Measurements from ENCODE around the gene RPE65. TPM values are rescaled to one million over a fixed set of nuclear protein-coding genes. Genes with fewer than 3 reads are reported as not detected.
A peak's percentile ranks its signal among the peaks of the same experiment; 100 is the strongest.

The RPE65 gene
- total RNA-seq, 1 experiment from 2014 or later, result not detected

DNA sequence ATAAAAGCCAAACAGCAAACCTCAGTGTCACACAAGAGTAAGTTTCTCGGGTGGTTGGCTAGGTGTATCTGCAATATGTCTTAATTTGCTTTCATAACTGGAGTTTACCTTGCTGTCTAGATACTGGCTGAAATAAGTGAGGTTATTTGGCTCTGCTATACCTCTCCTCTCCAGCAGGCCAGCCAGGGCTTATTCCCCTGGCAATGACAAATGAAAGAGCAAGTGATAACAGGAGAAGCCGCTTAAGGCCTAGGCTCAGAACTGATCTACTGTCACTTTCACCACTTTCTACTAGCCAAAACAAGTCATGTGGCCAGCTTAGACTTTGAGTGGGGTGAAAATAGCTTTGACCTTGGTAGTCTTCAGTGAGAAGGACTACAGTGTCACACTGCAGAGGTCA lies 4.8 kb upstream of the RPE65 start:
- Mint-ChIP-seq H3K27me3 (ENCODE audit: low read depth) (no peaks in the 10 kb centered on the region), H3K4me1 (peaks cover 2% of the 10 kb centered on the region; the same call in 1 of the 2 replicates), H3K9me3 (no peaks in the 10 kb centered on the region), H3K36me3 (no peaks in the 10 kb centered on the region), H3K27ac (no peak overlapping the region), H3K4me3 (no peak overlapping the region)
- CTCF ChIA-PET, result no interaction called here
- POLR2A ChIA-PET, result no interaction called here
- TF ChIP-seq, protein P1, sequence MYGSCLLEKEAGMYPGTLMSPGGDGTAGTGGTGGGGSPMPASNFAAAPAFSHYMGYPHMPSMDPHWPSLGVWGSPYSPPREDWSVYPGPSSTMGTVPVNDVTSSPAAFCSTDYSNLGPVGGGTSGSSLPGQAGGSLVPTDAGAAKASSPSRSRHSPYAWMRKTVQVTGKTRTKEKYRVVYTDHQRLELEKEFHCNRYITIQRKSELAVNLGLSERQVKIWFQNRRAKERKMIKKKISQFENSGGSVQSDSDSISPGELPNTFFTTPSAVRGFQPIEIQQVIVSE (CRISPR knock-in tag; IDR thresholded peaks at IDR 0.05; ENCODE audit: borderline replicate concordance), result no peak
- TF ChIP-seq ZNF671 (CRISPR knock-in tag; IDR thresholded peaks at IDR 0.05) (no peak), TEAD4 (CRISPR knock-in tag; IDR thresholded peaks at IDR 0.05) (no peak), FOXK1 (CRISPR knock-in tag; IDR thresholded peaks at IDR 0.05) (no peak), FOXJ3 (CRISPR knock-in tag; IDR thresholded peaks at IDR 0.05; ENCODE audit: borderline replicate concordance) (no peak), TP53 (CRISPR knock-in tag; IDR thresholded peaks at IDR 0.05) (no peak), ZBTB21 (CRISPR knock-in tag; IDR thresholded peaks at IDR 0.05; ENCODE audit: borderline replicate concordance) (no peak), CREB1 (CRISPR knock-in tag; IDR thresholded peaks at IDR 0.05) (no peak)
- TF ChIP-seq, protein P2, sequence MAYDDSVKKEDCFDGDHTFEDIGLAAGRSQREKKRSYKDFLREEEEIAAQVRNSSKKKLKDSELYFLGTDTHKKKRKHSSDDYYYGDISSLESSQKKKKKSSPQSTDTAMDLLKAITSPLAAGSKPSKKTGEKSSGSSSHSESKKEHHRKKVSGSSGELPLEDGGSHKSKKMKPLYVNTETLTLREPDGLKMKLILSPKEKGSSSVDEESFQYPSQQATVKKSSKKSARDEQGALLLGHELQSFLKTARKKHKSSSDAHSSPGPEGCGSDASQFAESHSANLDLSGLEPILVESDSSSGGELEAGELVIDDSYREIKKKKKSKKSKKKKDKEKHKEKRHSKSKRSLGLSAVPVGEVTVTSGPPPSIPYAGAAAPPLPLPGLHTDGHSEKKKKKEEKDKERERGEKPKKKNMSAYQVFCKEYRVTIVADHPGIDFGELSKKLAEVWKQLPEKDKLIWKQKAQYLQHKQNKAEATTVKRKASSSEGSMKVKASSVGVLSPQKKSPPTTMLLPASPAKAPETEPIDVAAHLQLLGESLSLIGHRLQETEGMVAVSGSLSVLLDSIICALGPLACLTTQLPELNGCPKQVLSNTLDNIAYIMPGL (CRISPR knock-in tag; IDR thresholded peaks at IDR 0.05), result no peak
- TF ChIP-seq, protein P3, sequence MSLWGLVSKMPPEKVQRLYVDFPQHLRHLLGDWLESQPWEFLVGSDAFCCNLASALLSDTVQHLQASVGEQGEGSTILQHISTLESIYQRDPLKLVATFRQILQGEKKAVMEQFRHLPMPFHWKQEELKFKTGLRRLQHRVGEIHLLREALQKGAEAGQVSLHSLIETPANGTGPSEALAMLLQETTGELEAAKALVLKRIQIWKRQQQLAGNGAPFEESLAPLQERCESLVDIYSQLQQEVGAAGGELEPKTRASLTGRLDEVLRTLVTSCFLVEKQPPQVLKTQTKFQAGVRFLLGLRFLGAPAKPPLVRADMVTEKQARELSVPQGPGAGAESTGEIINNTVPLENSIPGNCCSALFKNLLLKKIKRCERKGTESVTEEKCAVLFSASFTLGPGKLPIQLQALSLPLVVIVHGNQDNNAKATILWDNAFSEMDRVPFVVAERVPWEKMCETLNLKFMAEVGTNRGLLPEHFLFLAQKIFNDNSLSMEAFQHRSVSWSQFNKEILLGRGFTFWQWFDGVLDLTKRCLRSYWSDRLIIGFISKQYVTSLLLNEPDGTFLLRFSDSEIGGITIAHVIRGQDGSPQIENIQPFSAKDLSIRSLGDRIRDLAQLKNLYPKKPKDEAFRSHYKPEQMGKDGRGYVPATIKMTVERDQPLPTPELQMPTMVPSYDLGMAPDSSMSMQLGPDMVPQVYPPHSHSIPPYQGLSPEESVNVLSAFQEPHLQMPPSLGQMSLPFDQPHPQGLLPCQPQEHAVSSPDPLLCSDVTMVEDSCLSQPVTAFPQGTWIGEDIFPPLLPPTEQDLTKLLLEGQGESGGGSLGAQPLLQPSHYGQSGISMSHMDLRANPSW (CRISPR knock-in tag; conservative IDR thresholded peaks at IDR 0.05; ENCODE audit: low read depth), result no peak
- peak; percentile 93 for ATAC-seq
- DNase-seq (ENCODE audit: low spot score), result no peak

DNA sequence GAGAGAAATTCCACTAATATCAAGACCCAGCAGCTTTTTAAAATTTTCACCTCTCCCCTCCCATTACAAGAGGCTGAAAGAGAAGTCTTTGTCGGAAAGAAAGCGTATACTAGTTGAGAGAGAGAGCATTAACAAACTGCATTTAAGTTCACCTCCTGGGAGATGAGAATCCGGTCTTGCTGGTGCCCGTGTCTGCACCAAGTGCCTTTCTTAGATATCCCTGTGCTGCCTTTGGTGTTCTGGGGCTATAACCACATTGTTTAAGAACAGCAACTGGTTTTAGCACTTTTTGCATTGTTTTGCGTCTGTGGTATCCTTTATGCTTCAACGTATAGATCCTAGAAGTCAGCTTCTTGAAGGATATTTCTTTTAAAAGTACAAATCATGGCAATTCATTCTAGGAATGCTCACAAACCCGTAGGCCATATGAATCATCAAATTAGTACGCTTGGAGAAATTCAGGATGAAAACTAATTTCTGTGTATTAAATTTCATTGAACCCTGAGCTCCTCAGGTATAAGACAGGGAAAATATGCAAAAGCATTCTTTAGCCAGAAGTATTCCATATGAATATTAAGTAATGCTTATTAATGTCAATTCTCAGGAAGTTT lies 3.4 kb upstream of the RPE65 start:
- DNase-seq (ENCODE audit: low spot score), result no peak
- no peak for ATAC-seq
- POLR2A ChIA-PET, result no interaction called here
- Mint-ChIP-seq H3K27ac (no peak overlapping the region), H3K9me3 (no peaks in the 10 kb centered on the region), H3K27me3 (ENCODE audit: low read depth) (no peaks in the 10 kb centered on the region), H3K36me3 (no peaks in the 10 kb centered on the region), H3K4me1 (peaks cover 9% of the 10 kb centered on the region), H3K4me3 (no peak overlapping the region)
- CTCF ChIA-PET, result interaction anchor here (1.0 to 1.3 kb wide), 2 partner anchors 10 to 17 kb away, joined by 3 read pairs; no protein-coding TSS in a partner anchor
- TF ChIP-seq, protein P4, sequence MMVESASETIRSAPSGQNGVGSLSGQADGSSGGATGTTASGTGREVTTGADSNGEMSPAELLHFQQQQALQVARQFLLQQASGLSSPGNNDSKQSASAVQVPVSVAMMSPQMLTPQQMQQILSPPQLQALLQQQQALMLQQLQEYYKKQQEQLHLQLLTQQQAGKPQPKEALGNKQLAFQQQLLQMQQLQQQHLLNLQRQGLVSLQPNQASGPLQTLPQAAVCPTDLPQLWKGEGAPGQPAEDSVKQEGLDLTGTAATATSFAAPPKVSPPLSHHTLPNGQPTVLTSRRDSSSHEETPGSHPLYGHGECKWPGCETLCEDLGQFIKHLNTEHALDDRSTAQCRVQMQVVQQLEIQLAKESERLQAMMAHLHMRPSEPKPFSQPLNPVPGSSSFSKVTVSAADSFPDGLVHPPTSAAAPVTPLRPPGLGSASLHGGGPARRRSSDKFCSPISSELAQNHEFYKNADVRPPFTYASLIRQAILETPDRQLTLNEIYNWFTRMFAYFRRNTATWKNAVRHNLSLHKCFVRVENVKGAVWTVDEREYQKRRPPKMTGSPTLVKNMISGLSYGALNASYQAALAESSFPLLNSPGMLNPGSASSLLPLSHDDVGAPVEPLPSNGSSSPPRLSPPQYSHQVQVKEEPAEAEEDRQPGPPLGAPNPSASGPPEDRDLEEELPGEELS (CRISPR knock-in tag; IDR thresholded peaks at IDR 0.05), result no peak
- TF ChIP-seq, protein P5, sequence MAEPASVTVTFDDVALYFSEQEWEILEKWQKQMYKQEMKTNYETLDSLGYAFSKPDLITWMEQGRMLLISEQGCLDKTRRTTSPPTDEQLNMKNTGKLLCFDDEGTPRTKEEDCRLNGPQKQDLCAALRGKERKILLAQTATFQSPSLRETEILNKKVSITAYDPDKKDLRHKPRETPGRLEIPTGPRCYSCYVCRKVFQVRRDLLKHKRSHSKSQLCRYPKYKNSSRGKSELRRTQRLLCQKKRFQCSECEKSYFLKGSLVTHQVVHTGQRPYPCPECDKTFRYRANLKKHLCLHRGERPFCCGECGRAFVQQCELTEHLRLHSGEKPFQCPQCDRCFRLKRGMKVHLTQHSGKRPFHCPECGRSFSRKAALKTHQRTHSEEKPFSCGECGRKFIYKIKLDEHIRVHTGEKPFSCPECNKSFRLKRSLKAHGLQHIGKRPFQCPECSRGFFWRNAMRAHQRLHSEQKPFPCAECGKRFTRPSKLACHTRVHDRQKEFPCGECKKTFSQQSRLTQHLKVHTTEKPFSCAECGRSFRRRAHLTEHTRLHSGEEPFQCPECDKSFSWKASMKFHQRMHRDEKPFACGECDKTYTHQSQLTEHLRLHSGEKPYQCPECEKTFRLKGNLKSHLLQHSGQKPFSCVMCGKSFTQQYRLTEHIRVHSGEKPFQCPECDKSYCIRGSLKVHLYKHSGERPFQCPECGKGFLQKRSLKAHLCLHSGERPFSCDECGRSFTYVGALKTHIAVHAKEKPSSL (CRISPR knock-in tag; conservative IDR thresholded peaks at IDR 0.05), result no peak
- TF ChIP-seq ZNF671 (CRISPR knock-in tag; IDR thresholded peaks at IDR 0.05), result no peak
- TF ChIP-seq, protein P6, sequence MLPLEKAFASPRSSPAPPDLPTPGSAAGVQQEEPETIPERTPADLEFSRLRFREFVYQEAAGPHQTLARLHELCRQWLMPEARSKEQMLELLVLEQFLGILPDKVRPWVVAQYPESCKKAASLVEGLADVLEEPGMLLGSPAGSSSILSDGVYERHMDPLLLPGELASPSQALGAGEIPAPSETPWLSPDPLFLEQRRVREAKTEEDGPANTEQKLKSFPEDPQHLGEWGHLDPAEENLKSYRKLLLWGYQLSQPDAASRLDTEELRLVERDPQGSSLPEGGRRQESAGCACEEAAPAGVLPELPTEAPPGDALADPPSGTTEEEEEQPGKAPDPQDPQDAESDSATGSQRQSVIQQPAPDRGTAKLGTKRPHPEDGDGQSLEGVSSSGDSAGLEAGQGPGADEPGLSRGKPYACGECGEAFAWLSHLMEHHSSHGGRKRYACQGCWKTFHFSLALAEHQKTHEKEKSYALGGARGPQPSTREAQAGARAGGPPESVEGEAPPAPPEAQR (CRISPR knock-in tag; IDR thresholded peaks at IDR 0.05), result no peak
- TF ChIP-seq, protein P7, sequence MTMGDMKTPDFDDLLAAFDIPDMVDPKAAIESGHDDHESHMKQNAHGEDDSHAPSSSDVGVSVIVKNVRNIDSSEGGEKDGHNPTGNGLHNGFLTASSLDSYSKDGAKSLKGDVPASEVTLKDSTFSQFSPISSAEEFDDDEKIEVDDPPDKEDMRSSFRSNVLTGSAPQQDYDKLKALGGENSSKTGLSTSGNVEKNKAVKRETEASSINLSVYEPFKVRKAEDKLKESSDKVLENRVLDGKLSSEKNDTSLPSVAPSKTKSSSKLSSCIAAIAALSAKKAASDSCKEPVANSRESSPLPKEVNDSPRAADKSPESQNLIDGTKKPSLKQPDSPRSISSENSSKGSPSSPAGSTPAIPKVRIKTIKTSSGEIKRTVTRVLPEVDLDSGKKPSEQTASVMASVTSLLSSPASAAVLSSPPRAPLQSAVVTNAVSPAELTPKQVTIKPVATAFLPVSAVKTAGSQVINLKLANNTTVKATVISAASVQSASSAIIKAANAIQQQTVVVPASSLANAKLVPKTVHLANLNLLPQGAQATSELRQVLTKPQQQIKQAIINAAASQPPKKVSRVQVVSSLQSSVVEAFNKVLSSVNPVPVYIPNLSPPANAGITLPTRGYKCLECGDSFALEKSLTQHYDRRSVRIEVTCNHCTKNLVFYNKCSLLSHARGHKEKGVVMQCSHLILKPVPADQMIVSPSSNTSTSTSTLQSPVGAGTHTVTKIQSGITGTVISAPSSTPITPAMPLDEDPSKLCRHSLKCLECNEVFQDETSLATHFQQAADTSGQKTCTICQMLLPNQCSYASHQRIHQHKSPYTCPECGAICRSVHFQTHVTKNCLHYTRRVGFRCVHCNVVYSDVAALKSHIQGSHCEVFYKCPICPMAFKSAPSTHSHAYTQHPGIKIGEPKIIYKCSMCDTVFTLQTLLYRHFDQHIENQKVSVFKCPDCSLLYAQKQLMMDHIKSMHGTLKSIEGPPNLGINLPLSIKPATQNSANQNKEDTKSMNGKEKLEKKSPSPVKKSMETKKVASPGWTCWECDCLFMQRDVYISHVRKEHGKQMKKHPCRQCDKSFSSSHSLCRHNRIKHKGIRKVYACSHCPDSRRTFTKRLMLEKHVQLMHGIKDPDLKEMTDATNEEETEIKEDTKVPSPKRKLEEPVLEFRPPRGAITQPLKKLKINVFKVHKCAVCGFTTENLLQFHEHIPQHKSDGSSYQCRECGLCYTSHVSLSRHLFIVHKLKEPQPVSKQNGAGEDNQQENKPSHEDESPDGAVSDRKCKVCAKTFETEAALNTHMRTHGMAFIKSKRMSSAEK (CRISPR knock-in tag; IDR thresholded peaks at IDR 0.05; ENCODE audit: borderline replicate concordance), result no peak
- TF ChIP-seq FOXP1 (CRISPR knock-in tag; IDR thresholded peaks at IDR 0.05; ENCODE audit: borderline replicate concordance), result no peak
- TF ChIP-seq, protein P8, sequence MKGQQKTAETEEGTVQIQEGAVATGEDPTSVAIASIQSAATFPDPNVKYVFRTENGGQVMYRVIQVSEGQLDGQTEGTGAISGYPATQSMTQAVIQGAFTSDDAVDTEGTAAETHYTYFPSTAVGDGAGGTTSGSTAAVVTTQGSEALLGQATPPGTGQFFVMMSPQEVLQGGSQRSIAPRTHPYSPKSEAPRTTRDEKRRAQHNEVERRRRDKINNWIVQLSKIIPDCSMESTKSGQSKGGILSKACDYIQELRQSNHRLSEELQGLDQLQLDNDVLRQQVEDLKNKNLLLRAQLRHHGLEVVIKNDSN (CRISPR knock-in tag; IDR thresholded peaks at IDR 0.05), result no peak
- no peak for TF ChIP-seq CREB1 (CRISPR knock-in tag; IDR thresholded peaks at IDR 0.05)
- TF ChIP-seq TP53 (CRISPR knock-in tag; IDR thresholded peaks at IDR 0.05), result no peak
- no peak for TF ChIP-seq MXD4 (CRISPR knock-in tag; IDR thresholded peaks at IDR 0.05; ENCODE audit: borderline replicate concordance)

All from WTC11 (cell line).